NCI-H2107 treated with DMSO at 0.1 percent for 48 hours (cell line): ENCODE results near the gene PAX6.

Experiments used
- DNase-seq: peaks from one replicate; lab custom pipeline; 2025; ENCODE audit not compliant: unreplicated experiment; lab: John Stamatoyannopoulos, UW

Gene PAX6

GRCh38 chr11:31809541-31809856 lies 1.6 kb downstream of the PAX6 start:
- DNase-seq: no peak

DNA sequence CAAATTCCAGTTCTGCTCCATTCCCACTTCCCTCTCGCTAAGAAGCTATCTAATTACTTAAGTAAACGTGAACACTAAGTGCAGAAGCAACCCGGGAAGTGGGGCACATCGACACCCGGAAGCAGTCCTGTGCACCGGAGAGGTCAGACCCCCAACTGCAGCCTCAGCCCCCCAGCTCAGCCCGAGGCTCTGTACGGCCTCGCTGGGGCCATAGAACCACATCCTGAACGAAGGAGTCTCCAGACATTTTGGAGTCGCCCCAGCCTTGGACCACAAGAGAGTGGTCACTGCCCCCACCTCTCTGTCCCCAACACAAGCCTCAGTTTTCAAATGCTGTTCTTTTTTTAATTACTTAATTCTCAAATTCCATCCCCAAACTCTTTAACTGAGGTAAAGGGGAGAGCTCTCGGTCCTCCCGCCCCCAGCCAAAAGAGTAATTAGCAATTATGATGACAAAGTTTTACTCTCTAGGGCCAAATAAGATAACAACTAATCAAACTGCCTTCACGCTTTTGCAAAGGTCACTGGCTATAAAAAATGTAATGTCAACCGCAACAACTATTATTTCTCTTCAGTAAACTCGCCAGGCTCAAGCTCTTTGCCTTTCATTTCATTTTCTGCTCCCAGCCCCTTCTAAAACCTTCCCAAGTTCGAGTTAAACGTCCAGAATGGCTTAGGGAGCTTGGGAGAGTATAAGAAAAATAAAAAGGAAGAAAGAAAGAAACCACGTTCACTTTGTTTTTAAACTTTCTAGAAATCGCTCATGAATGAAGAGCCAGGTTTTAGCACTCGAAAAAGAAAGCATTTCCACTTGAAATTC lies 2.2 kb downstream of the PAX6 start:
- no peak for DNase-seq

- DNase-seq: no peak
These were observed 3.1 kb downstream of the PAX6 start for GRCh38 chr11:31807799-31808667.

DNA sequence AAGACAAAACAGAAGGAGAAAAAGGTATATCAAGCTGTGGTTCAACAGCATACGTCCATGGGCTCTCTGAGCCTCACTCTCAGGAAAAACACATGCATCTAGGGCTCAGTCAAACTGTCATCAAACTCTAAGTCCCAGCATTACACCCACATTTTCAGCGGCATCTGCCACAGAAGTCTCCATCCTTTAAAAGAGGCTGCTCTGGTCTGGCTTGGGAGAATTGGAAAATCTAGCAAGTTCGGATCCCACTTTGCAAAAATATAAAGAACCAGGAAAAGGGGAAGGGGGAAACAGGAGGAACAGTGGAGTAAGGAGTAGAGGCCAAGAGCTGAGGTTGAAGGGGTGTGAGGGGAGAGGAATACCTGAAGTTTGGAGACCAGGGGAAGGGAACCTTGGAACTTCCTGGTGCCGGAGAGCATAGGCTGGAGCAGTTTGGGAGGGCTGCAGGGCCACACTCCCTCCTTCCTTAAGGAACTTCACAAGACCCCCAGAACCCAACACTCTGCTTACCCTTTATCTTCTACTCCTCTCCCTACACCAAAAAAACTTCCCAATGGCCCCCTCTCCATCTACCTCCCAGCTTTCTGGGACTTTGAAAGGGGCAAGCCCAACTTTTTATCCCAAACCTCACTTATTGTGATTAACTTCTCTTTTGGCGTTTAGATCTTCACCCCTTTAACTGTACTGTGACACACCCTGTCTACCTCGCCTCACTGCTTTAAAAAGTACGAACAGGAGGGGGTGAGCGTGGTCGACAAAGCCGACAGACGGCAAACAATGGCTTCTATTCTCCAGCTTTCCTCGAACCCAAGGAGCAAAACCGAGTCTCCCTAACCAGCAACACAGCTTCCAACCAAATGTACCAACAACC lies 4.0 kb downstream of the PAX6 start:
- DNase-seq: no peak

DNA sequence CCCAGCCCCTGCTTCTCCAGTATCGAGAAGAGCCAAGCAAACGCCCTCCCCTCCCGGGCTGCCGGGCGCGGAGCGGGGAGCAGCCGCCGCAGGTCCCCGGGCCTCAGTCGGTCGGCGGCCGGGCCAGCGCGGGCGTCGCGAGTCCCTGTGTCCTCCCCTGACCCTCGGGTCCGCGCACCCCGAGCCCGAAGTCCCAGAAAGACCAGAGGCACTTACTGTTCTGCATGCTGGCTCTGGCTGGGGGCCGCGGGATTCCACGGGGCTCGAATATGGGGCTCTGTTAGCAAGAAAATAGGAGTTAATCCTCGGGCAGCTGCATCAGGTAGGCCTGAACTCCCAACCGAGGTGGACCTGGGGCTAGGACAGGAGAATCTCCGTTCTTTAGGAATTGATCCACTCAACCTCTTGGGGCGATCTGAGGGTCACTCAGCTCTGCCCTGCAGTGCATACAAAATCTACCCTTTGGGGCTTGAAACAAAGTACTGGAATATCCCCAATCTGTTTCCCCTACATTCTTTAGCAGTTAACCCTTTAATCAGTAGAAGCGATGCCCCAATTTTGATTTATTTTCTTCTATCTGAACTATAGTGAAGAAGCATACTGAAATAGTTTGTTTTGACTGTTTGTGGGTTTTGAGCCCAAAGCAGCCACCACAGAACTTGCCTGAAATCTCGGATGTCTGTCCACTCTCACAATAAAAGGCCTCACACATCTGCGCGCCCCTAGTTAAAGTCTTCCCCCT lies 4.8 kb downstream of the PAX6 start:
- DNase-seq: no peak

DNA sequence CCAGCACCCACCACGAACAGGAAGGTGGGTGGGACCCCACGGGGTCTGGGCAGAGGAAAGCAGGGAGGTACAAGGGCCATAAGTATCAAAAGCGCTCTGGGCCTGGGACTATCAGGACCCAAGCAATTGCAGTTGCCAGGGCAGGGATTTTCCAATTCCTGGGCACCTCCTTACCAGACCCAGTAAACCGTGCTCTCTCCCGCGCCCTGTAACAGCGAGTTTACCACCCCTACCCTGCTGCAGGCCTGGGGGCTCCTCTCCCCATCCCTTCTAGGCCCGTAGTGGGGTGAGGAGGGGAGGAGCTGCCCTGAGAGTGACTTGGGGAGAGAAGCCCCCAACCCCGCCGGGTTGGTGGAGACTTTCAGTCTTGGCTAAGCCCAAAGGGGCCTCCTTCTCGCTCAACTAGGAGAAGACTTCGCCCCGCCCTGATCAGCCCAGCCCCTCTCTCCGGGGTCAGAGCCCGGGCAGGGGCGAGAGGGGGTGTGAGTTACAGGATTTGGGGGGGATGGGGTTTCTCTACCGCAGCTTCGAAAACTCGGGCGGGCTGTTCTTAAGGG lies 5.4 kb downstream of the PAX6 start:
- DNase-seq: no peak

DNA sequence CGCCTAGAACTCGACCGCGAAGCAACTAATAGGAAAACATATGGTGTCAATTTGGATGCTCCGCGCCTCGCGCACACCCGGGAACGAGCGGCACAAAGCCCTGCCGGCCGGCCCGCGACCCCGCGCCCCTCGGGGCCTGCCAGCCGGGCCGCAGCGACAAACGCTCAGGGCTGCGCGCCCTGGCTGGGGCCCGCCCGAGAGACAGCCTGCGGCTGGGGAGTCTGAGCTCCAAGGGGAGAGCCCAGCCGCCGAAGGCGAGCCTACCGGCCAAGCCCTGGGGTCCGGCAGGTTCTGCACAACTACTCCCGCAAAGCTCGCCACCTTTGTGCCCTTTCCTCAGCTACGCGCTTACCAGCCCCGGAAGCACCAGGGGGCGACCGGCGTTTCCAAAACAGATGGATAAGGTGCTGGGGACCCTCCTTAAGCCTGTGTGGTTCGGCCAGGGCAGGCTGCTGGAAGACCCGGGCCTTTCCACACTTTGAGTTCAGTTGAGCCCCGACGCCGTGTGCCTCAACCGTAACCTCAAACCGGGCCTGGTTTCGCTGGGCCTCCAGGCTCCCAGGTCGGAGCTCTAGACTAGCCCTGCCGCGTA lies 6.0 kb downstream of the PAX6 start:
- DNase-seq: no peak

DNA sequence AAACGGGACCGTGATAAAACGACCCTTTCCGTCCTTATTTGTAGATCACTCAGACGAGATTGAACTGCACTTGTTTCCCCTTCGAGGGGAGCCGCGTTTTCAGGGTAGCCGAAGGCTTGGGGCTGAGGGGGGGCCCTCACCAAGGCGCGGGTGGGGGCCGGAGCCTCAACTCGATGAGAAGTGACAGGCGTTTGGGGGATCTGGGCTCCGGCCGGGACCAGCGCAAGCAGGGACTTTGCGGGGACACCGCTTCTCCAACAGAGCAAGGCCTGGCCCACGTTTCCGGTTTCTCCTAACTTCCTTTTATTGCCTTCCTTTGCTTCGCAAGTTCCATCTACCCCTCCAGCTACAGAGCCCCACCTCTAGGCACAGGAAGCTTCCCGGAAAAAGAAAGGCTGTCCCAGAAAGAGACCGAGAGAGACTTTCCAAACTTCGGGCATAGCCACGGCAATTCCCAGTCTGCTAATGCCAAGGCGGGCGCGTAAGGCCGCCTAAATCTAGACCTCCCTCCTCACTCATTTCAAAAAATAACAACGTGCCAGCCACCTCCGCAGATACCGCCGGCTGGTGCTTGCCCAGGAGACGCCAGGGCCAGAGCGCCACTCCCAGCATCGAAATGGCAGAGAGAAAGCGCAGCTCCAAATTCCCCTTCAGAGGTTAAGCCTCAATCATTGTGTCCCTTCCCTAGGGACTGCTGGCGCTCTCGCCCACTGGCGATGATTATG lies 6.6 kb downstream of the PAX6 start:
- no peak for DNase-seq

DNA sequence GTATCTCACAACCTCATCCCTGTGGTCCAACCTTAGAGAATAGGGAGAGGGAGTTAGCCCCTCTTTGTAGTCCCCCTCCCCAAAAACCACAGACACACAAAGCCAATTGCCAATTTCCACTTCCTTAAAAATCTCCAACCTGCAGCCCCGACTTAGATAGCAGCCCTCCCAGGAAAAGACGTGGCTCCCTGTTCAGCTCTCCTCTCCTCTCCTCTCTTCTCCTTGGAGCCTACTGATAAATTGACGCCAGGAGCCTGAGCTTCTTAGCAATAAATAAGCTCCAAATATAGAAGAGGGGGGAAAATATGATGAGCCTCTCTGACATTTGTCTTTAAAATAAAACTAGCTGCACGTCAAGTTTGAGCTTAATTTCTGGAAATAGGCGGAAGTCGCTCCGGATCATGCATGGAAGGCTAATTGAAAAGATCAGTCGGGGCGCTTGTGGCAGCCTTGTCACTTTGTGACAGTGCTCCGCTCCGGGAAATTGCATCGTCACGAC lies 7.3 kb downstream of the PAX6 start:
- no peak for DNase-seq

DNA sequence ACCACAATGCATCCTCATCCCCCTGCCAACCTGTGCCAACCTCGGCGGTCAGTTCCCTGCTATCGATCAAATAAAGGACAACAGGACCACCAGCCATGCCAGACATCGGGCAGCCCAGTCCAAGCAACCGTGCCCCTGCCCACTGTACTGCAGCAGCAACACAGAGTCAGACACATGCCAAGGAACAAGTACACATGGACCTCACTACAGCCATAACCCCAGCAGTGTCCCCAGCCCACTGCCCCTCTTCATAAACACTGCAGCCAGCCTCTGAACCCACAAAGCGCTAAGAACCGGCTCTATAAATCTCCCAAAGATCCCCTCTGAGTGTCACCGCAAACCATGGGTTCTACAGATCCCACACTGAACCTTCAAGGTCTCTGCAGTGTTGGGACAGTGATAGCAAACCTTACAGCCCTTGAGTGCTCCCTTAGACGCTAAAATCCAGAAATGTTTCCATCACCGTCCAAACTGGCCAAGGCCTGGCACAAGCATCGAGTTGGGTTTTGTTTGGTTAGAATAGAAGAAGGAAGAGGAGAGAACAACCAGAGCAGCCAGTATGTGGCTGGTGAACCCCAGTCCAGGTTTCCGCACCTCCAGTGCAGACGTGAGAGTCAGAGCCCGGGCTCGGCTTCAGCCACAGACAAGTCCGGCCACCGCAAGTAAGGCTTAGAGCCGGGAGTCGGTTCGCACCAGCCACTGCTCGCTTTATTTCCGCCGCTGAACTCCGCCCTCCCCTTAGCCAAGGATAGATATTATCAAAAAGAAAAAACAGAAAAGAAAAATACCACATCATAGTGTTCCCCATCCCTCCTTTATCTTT lies 7.9 kb downstream of the PAX6 start:
- DNase-seq: no peak

DNA sequence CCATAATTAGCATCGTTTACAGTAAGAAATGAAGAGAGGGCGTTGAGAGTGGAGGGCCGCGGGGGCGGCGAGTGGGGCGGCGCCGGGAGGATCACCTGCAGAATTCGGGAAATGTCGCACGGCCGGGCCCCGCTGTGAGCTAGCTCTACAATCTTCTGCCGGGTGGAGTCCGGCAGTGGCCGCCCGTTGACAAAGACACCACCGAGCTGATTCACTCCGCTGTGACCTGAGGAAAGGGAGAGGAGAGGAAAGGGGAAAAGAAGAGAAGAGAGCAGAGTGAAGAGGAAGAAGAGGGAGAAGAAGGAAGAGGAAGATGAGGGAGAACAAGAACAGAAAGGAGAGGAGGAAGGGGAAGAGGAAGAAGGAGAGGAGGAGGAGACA lies 8.5 kb downstream of the PAX6 start:
- no peak for DNase-seq

GRCh38 chr11:31802000-31802551 lies 9.0 kb downstream of the PAX6 start:
- no peak for DNase-seq

- no peak for DNase-seq
These were observed 9.8 kb downstream of the PAX6 start for GRCh38 chr11:31801298-31801702.

- no peak for DNase-seq
These were observed 10.5 kb downstream of the PAX6 start for GRCh38 chr11:31800398-31801265.

- DNase-seq: no peak
These were observed 11.4 kb downstream of the PAX6 start for GRCh38 chr11:31799435-31800397.
